ENCODE measurements around the gene EMC7. TPM values are rescaled to one million over a fixed set of nuclear protein-coding genes. Genes with fewer than 3 reads are reported as not detected.

The EMC7 gene
- total RNA-seq, 1 donor from 2014 or later, result 35.4 TPM

GRCh38 chr15:34116620-34117019 is 15.0 kb upstream of the EMC7 start:
- Mint-ChIP-seq H3K36me3 (no peaks in the 10 kb centered on the region), H3K27me3 (ENCODE audit: low read depth) (no peaks in the 10 kb centered on the region), H3K4me1 (peaks cover 2% of the 10 kb centered on the region), H3K27ac (no peak overlapping the region), H3K4me3 (no peak overlapping the region), H3K9me3 (peaks cover 9% of the 10 kb centered on the region)
- DNase-seq (ENCODE audit: low spot score in 2 of 2, unreplicated experiment in 2 of 2), result no peak
- no peak for TF ChIP-seq CTCF (IDR thresholded peaks at IDR 0.05; ENCODE audit: unreplicated experiment)

GRCh38 chr15:34114739-34115138 is 13.1 kb upstream of the EMC7 start:
- H3K27ac Mint-ChIP-seq, result no peak overlapping the region

GRCh38 chr15:34114215-34114614 is 12.6 kb upstream of the EMC7 start:
- no peak overlapping the region for H3K27ac Mint-ChIP-seq
- no peaks in the 10 kb centered on the region for H3K36me3 Mint-ChIP-seq
- H3K4me1 Mint-ChIP-seq, result peaks cover 3% of the 10 kb centered on the region
- H3K4me3 Mint-ChIP-seq, result no peak overlapping the region
- no peaks in the 10 kb centered on the region for H3K9me3 Mint-ChIP-seq
- no peak for TF ChIP-seq CTCF (IDR thresholded peaks at IDR 0.05; ENCODE audit: unreplicated experiment)
- H3K27me3 Mint-ChIP-seq (ENCODE audit: low read depth), result no peaks in the 10 kb centered on the region
- no peak for DNase-seq (ENCODE audit: low spot score in 2 of 2, unreplicated experiment in 2 of 2)

More at GRCh38 chr15:34114739-34115138, 13.1 kb upstream of the EMC7 start:
- DNase-seq (ENCODE audit: low spot score in 2 of 2, unreplicated experiment in 2 of 2), result no peak
- H3K36me3 Mint-ChIP-seq, result no peaks in the 10 kb centered on the region
- H3K4me1 Mint-ChIP-seq, result peaks cover 3% of the 10 kb centered on the region
- no peak overlapping the region for H3K4me3 Mint-ChIP-seq
- H3K27me3 Mint-ChIP-seq (ENCODE audit: low read depth), result no peaks in the 10 kb centered on the region
- H3K9me3 Mint-ChIP-seq, result no peaks in the 10 kb centered on the region
- TF ChIP-seq CTCF (IDR thresholded peaks at IDR 0.05; ENCODE audit: unreplicated experiment), result no peak

- no peak overlapping the region for H3K4me3 Mint-ChIP-seq
- H3K27me3 Mint-ChIP-seq (ENCODE audit: low read depth), result no peaks in the 10 kb centered on the region
- H3K27ac Mint-ChIP-seq, result no peak overlapping the region
- DNase-seq (ENCODE audit: low spot score in 2 of 2, unreplicated experiment in 2 of 2), result no peak
- H3K36me3 Mint-ChIP-seq, result no peaks in the 10 kb centered on the region
- TF ChIP-seq CTCF (IDR thresholded peaks at IDR 0.05; ENCODE audit: unreplicated experiment), result no peak
- H3K9me3 Mint-ChIP-seq, result no peaks in the 10 kb centered on the region
- H3K4me1 Mint-ChIP-seq, result peaks cover 2% of the 10 kb centered on the region
Measured at GRCh38 chr15:34111488-34111887, 9.8 kb upstream of the EMC7 start.

GRCh38 chr15:34109797-34110663 is 8.4 kb upstream of the EMC7 start:
- H3K4me1 Mint-ChIP-seq, result peaks cover 2% of the 10 kb centered on the region
- no peak for DNase-seq (ENCODE audit: low spot score in 2 of 2, unreplicated experiment in 2 of 2)
- peaks cover 2% of the 10 kb centered on the region for H3K36me3 Mint-ChIP-seq
- no peaks in the 10 kb centered on the region for H3K9me3 Mint-ChIP-seq
- H3K27me3 Mint-ChIP-seq (ENCODE audit: low read depth), result no peaks in the 10 kb centered on the region
- H3K27ac Mint-ChIP-seq, result no peak overlapping the region
- peak; percentile 68 for TF ChIP-seq CTCF (IDR thresholded peaks at IDR 0.05; ENCODE audit: unreplicated experiment)
- H3K4me3 Mint-ChIP-seq, result no peak overlapping the region

Measured in mesothelial cell of epicardium (in vitro differentiated cells).